Astrocyte (in vitro differentiated cells and primary cell): Measurements from ENCODE around the gene ETV3.
"Not testable (repeated sequence)": the region's sequence is repeated elsewhere in the genome, so short reads cannot be mapped to it uniquely, and the experiment has no call there.

Experiments
- CTCF ChIP-seq: IDR thresholded peaks from 2 replicates; pipeline ENCODE4 v1.5.1; 2011; ENCODE audit warnings: low read depth, mild to moderate bottlenecking, inconsistent platforms, low read length, moderate library complexity; ENCODE audit not compliant: insufficient read depth
- EZH2 ChIP-seq: IDR thresholded peaks from 2 replicates; pipeline ENCODE4 v1.6.1; 2012; ENCODE audit warnings: mild to moderate bottlenecking, low read length, inconsistent platforms; ENCODE audit not compliant: insufficient read depth

DNA sequence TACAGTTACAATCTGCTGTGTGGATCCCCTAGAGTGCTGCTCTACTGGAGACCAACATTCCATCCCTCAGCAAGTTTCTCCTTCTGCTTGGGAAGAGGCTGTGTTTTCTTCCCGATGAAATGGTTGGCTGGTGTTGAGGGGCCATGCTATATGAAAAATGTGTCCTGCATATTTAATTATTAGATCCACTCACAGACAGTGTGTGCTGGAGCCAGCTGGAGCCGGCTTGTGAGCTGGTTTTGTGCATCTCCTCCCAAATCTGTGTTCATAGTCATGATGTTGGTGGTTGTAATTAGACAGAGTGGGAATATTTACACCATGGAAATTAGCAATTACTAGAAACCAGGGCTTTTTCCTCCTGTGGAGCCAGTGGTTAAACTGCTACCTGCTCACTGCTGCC lies 34.4 kb upstream of the ETV3 start:
- TF ChIP-seq CTCF, EZH2: not testable (repeated sequence)
